K562 (cell line): ENCODE measurements around the gene PSMC4. TPM values are rescaled to one million over a fixed set of nuclear protein-coding genes. Genes with fewer than 3 reads are reported as not detected.
A peak's percentile ranks its signal among the peaks of the same experiment; 100 is the strongest.

Experiments used
- BCOR ChIP-seq: fragments of 450-650 bp; IDR thresholded peaks from 2 replicates; pipeline ENCODE4 v1.6.1; 2016
- CBFA2T3 ChIP-seq: fragments of 450-650 bp; IDR thresholded peaks from 2 replicates; pipeline ENCODE4 v1.6.1; 2017
- CC2D1A ChIP-seq: fragments of 450-650 bp; IDR thresholded peaks from 2 replicates; pipeline ENCODE4 v1.6.1; 2017; ENCODE audit warnings: mild to moderate bottlenecking
- CXXC5 ChIP-seq: fragments of 250-450 bp; sonication (Bioruptor Pico); IDR thresholded peaks from 2 replicates; pipeline ENCODE4 v1.8.0; 2022; ENCODE audit warnings: inconsistent platforms, mild to moderate bottlenecking, moderate library complexity
- DPF2 ChIP-seq: fragments of 450-650 bp; IDR thresholded peaks from 2 replicates; pipeline ENCODE4 v1.6.1; 2016
- ESRRA ChIP-seq: fragments of 450-650 bp; IDR thresholded peaks from 2 replicates; pipeline ENCODE4 v1.6.1; 2014; ENCODE audit warnings: low read depth, mild to moderate bottlenecking, moderate library complexity, borderline replicate concordance
- ETV5 ChIP-seq: sonication (generic); formaldehyde crosslinking; IDR thresholded peaks from 2 replicates; pipeline ENCODE4 v1.4.0; 2020; ENCODE audit warnings: low read depth, mild to moderate bottlenecking, missing genetic modification reagents
- FOS ChIP-seq: IDR thresholded peaks from 3 replicates; pipeline ENCODE4 v1.6.1; 2011; ENCODE audit not compliant: insufficient read length; ENCODE audit errors: extremely low read depth
- FOXJ3 ChIP-seq: sonication (generic); formaldehyde crosslinking; IDR thresholded peaks from 2 replicates; pipeline ENCODE4 v1.4.0; 2020; ENCODE audit warnings: mild to moderate bottlenecking, missing genetic modification reagents
- GABPA ChIP-seq: fragments of 200-800 bp; sonication (Bioruptor generic); conservative IDR thresholded peaks from 2 replicates; pipeline ENCODE4 v1.6.1; 2016; ENCODE audit warnings: low read depth, missing genetic modification characterization, missing compliant biosample characterization
- GTF2E2 ChIP-seq: fragments of 200-800 bp; sonication (Bioruptor generic); IDR thresholded peaks from 2 replicates; pipeline ENCODE4 v1.6.1; 2016; ENCODE audit warnings: missing genetic modification characterization, missing compliant biosample characterization
- HDAC2 ChIP-seq: fragments of 450-650 bp; IDR thresholded peaks from 2 replicates; pipeline ENCODE4 v1.6.1; 2016; ENCODE audit warnings: mild to moderate bottlenecking
- HSF4 ChIP-seq: fragments of 250-450 bp; sonication (Bioruptor Pico); IDR thresholded peaks from 2 replicates; pipeline ENCODE4 v2.1.2; 2022; ENCODE audit warnings: mild to moderate bottlenecking, moderate library complexity, borderline replicate concordance
- KDM1A ChIP-seq, 2 experiments: fragments of 450-650 bp; IDR thresholded peaks; 2 replicates each; pipeline ENCODE4 v1.6.1; 2016; ENCODE audit warnings: mild to moderate bottlenecking in 2 of 2
- KDM4B ChIP-seq, 2 experiments: fragments of 450-650 bp in 1 of 2; sonication (generic) in 1 of 2; IDR thresholded peaks; 2 replicates each; pipeline ENCODE4 v1.6.1; 2016 to 2017; ENCODE audit warnings: borderline replicate concordance in 2 of 2, antibody characterized with exemption in 1 of 2, low read depth in 1 of 2, mild to moderate bottlenecking in 1 of 2
- NBN ChIP-seq: fragments of 450-650 bp; IDR thresholded peaks from 2 replicates; pipeline ENCODE4 v1.6.1; 2016; ENCODE audit warnings: low read depth, mild to moderate bottlenecking
- NCOA1 ChIP-seq: fragments of 450-650 bp; IDR thresholded peaks from 2 replicates; pipeline ENCODE4 v1.6.1; 2016; ENCODE audit warnings: low read depth
- NCOA4 ChIP-seq: fragments of 450-650 bp; IDR thresholded peaks from 2 replicates; pipeline ENCODE4 v1.6.1; 2018; ENCODE audit warnings: mild to moderate bottlenecking; ENCODE audit not compliant: partially characterized antibody
- SMARCE1 ChIP-seq: fragments of 450-650 bp; IDR thresholded peaks from 2 replicates; pipeline ENCODE4 v1.7.1; 2016; ENCODE audit warnings: mild to moderate bottlenecking
- TOE1 ChIP-seq, 2 experiments: fragments of 450-650 bp in 1 of 2; sonication (generic) in 1 of 2; formaldehyde crosslinking in 1 of 2; IDR thresholded peaks; 2 replicates each; pipeline versions ENCODE4 v1.7.1 to v1.8.0; 2016 to 2022; ENCODE audit warnings: borderline replicate concordance in 2 of 2, mild to moderate bottlenecking in 2 of 2, antibody characterized with exemption in 1 of 2, inconsistent platforms in 1 of 2, low read depth in 1 of 2, missing genetic modification reagents in 1 of 2, moderate library complexity in 1 of 2
- TRIM24 ChIP-seq, 2 experiments: fragments of 450-650 bp; IDR thresholded peaks; 2 replicates each; pipeline ENCODE4 v1.6.1; 2016
- ZNF197 ChIP-seq: fragments of 200-800 bp; sonication (Bioruptor generic); IDR thresholded peaks from 2 replicates; pipeline ENCODE4 v1.6.1; 2016; ENCODE audit warnings: low read depth, missing genetic modification characterization, missing compliant biosample characterization
- ZNF384 ChIP-seq: IDR thresholded peaks from 2 replicates; pipeline ENCODE4 v1.6.1; 2012; ENCODE audit warnings: low read depth, low read length, improper control_type of control experiment
- ZNF589 ChIP-seq: fragments of 200-800 bp; sonication (Bioruptor generic); IDR thresholded peaks from 2 replicates; pipeline ENCODE4 v1.6.1; 2016; ENCODE audit warnings: low read depth, missing genetic modification characterization, missing compliant biosample characterization
- polyA plus RNA-seq, 8 experiments: library from polyadenylated mRNA; depleted of rRNA in 4 of 8; stranded (reverse) in 5 of 8; unstranded in 3 of 8; fragments of >200 nt; fragmentation: Nextera tagmentation in 2 of 8; fragmentation: Illumina TruSeq in 1 of 8; extraction: Ambion mirVana in 2 of 8; extraction: Trizol in 1 of 8; gene quantifications; 2 replicates each; pipeline versions ENCODE4 v1.2.1 to v1.2.3, GENCODE V29; 2011 to 2014; ENCODE audit warnings: inconsistent platforms in 1 of 8, missing spikeins in 1 of 8
- total RNA-seq, 7 experiments: library from RNA; depleted of rRNA in 6 of 7; stranded (reverse); fragments of >200 nt in 6 of 7; fragmentation: Illumina TruSeq in 2 of 7; extraction: Trizol in 2 of 7; gene quantifications; 2 replicates each; pipeline versions ENCODE4 v1.2.1 to v1.2.3, GENCODE V29; 2011 to 2021; ENCODE audit warnings: low replicate concordance in 1 of 7
- TF ChIP-seq, protein P1 (sequence below), 2 experiments: fragments of 450-650 bp; IDR thresholded peaks; 2 replicates each; pipeline ENCODE4 v1.6.1; 2016
- TF ChIP-seq, protein P2 (sequence below): fragments of 200-800 bp; sonication (Bioruptor generic); IDR thresholded peaks from 2 replicates; pipeline ENCODE4 v1.6.1; 2017; ENCODE audit warnings: missing genetic modification characterization, missing compliant biosample characterization

PSMC4 gene
- total and polyA plus RNA-seq, 9 of the 15 experiments (the other 6 are each of a cell fraction or from before 2014, with no cell fraction given), result 45.9 to 475 (median 142) TPM

DNA sequence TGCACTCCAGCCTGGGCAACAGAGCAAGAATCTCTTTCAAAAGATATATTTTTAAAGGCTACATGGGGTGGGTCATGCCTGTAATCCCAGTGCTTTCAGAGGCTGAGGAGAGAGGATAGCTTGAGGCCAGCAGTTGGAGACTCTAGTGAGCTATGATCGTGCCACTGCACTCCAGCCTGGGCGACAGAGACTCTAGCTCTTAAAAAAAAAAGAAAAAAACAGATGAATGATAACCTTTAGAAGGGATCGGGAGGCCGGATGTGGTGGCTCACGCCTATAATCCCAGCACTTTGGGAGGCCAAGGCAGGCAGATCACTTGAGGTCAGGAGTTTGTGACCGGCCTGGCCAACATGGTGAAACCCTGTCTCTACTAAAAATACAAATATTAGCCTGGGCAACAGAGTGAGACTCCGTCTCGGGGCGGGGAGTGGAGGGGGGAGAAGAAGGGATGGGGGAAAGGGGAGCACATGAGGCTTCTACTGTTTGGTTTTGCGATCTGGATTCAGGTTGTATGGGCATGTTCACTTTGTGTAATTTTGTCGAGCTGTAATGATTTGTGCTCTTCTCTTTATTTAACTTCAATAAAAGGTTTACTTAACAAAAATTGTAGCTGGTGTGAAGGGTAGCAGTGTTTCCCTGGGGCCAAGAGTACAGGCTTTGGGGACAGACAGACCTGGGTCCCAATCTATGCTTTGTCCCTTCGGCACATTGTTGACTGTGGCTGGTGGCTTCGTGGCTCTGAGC is 1.1 kb upstream of the PSMC4 start (continued):
- TF ChIP-seq CC2D1A, result 0 out of 2 replicates have a peak, but pooled peaks have one; percentile 44
- TF ChIP-seq BCOR, result peak; percentile 60; the same call in 1 of the 2 replicates
- peak; percentile 53; the same call in 1 of the 2 replicates for TF ChIP-seq ETV5
- no peak for TF ChIP-seq HSF4 (CRISPR knock-in tag)
- TF ChIP-seq, protein P1, sequence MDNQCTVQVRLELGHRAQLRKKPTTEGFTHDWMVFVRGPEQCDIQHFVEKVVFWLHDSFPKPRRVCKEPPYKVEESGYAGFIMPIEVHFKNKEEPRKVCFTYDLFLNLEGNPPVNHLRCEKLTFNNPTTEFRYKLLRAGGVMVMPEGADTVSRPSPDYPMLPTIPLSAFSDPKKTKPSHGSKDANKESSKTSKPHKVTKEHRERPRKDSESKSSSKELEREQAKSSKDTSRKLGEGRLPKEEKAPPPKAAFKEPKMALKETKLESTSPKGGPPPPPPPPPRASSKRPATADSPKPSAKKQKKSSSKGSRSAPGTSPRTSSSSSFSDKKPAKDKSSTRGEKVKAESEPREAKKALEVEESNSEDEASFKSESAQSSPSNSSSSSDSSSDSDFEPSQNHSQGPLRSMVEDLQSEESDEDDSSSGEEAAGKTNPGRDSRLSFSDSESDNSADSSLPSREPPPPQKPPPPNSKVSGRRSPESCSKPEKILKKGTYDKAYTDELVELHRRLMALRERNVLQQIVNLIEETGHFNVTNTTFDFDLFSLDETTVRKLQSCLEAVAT (IDR thresholded peaks at IDR 0.05), result peak in 1 of 2 experiments; percentile 22; a peak in 1 of 4 replicates
- peak; percentile 66 for TF ChIP-seq GTF2E2 (tag)
- no peak for TF ChIP-seq NCOA4
- peak; percentile 57 to 63; a peak in 3 of 4 replicates for TF ChIP-seq KDM1A (IDR thresholded peaks at IDR 0.05)
- 0 out of 2 replicates have a peak, but pooled peaks have one; percentile 41 for TF ChIP-seq ZNF197 (CRISPR knock-in tag)
- TF ChIP-seq TRIM24 (IDR thresholded peaks at IDR 0.05), result peak; percentile 30 to 64; a peak in 2 of 4 replicates
- 0 out of 2 replicates have a peak, but pooled peaks have one; percentile 7 for TF ChIP-seq ZNF589 (CRISPR knock-in tag)
- TF ChIP-seq NCOA1, result 0 out of 2 replicates have a peak, but pooled peaks have one; percentile 32
- no peak for TF ChIP-seq KDM4B (IDR thresholded peaks at IDR 0.05; ENCODE audit: borderline replicate concordance in 2 of 2, low read depth in 1 of 2)
- no peak for TF ChIP-seq FOS
- TF ChIP-seq ZNF384, result peak; percentile 84
- TF ChIP-seq TOE1 (IDR thresholded peaks at IDR 0.05; ENCODE audit: borderline replicate concordance), result 0 out of 2 replicates have a peak, but pooled peaks have one; percentile 15
- TF ChIP-seq TOE1 (CRISPR knock-in tag; IDR thresholded peaks at IDR 0.05; ENCODE audit: borderline replicate concordance, low read depth), result no peak
- 0 out of 2 replicates have a peak, but pooled peaks have one; percentile 30 for TF ChIP-seq GABPA (tag)
- TF ChIP-seq DPF2, result peak; percentile 68; the same call in 1 of the 2 replicates
- TF ChIP-seq FOXJ3 (CRISPR knock-in tag), result no peak
- 0 out of 2 replicates have a peak, but pooled peaks have one; percentile 12 for TF ChIP-seq CBFA2T3
- TF ChIP-seq SMARCE1, result peak; percentile 60; the same call in 1 of the 2 replicates
- peak; percentile 39; the same call in 1 of the 2 replicates for TF ChIP-seq ESRRA
- 0 out of 2 replicates have a peak, but pooled peaks have one; percentile 53 for TF ChIP-seq NBN
- TF ChIP-seq HDAC2, result 0 out of 2 replicates have a peak, but pooled peaks have one; percentile 24
- TF ChIP-seq CXXC5 (CRISPR knock-in tag), result peak; percentile 53
- TF ChIP-seq, protein P2, sequence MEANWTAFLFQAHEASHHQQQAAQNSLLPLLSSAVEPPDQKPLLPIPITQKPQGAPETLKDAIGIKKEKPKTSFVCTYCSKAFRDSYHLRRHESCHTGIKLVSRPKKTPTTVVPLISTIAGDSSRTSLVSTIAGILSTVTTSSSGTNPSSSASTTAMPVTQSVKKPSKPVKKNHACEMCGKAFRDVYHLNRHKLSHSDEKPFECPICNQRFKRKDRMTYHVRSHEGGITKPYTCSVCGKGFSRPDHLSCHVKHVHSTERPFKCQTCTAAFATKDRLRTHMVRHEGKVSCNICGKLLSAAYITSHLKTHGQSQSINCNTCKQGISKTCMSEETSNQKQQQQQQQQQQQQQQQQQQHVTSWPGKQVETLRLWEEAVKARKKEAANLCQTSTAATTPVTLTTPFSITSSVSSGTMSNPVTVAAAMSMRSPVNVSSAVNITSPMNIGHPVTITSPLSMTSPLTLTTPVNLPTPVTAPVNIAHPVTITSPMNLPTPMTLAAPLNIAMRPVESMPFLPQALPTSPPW, result peak; percentile 37
